HG03039 (cell line): ENCODE results near the gene ETNK1.

Experiments
- ATAC-seq: cut with Tn5 transposase; IDR thresholded peaks from one replicate; pipeline ENCODE4 v1.9.1; 2021; ENCODE audit warnings: mild to moderate bottlenecking, moderate library complexity; ENCODE audit not compliant: unreplicated experiment

ETNK1 gene

DNA sequence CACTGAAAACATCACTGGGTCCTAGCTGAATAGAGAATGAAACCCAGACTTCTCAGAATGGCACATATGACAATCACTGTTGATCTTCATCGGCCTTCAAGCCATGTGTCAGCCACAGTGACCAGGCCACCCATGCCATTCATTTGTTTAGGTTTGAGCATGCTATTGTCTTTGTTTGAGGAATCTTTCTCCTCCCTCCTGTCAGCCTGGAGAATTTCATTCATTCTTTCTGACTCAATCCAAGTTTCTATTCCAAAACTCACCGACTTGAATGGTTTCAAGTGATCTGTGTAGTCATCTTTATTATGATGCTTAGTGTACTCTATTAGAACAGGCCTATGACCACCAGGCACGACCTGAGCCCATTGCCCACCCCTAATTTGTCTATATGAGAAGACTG is 106.3 kb downstream of the ETNK1 start:
- no peak for ATAC-seq

DNA sequence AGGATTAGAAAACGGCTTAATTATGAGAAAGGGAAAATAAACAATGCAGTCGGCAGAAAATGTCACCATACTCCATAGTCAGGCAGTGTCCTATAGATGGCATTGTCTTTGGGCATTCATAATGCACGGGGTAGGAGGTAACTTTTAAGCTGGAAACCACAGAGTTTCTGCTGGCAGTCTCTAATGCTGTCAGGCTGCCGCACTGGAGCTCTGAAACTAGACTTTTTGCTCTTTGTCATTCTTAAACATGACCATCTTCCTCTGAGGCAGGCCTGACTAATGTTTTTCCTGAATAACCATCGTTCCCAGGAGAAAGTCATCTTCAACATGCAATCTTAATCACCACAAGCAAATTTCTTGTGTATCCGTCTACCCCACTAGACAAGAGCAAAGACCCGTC is 108.8 kb downstream of the ETNK1 start:
- no peak for ATAC-seq

DNA sequence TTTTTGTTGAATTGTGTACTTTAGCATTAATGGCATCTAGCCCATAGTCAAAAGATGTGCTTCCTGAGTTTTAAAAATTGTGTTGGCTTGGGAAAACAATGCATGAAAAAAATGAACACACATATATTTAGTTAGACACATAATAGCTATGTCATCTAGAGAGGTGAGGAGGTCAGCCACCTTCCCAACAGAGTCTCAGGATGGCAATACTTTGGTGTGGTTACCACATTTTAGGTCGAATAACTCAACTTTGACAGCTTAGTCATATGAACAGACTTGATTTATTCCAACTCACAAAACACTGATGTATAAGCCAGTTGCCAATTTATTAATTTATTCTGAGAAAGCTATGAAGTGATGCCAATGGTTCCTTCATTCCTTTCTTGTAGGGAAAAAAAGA is 114.0 kb downstream of the ETNK1 start:
- ATAC-seq: no peak
